ENCODE results near the gene EPHA2.

- TF ChIP-seq BACH2 (CRISPR knock-in tag; IDR thresholded peaks at IDR 0.05; ENCODE audit: borderline replicate concordance) (no peak), CSDC2 (CRISPR knock-in tag; IDR thresholded peaks at IDR 0.05) (no peak), ZFP3 (CRISPR knock-in tag; IDR thresholded peaks at IDR 0.05) (no peak), ZNF8 (CRISPR knock-in tag; IDR thresholded peaks at IDR 0.05) (no peak), TCF4 (CRISPR knock-in tag; IDR thresholded peaks at IDR 0.05; ENCODE audit: borderline replicate concordance) (no peak), CSRNP3 (CRISPR knock-in tag; IDR thresholded peaks at IDR 0.05) (no peak), ZFP30 (CRISPR knock-in tag; IDR thresholded peaks at IDR 0.05) (no peak), PATZ1 (CRISPR knock-in tag; IDR thresholded peaks at IDR 0.05; ENCODE audit: borderline replicate concordance) (no peak), RARB (CRISPR knock-in tag; IDR thresholded peaks at IDR 0.05) (no peak), ESRRG (CRISPR knock-in tag; IDR thresholded peaks at IDR 0.05) (no peak), ZC3H10 (CRISPR knock-in tag; IDR thresholded peaks at IDR 0.05) (no peak)
Measured at GRCh38 chr1:16087733-16088132, 68.1 kb downstream of the EPHA2 start.

All from SK-N-SH treated with all-trans-retinoic acid at 6 μM for 48 hours (cell line).